Parathyroid adenoma (tissue), 2 donors: ENCODE data around the gene ADAMTS1.

Experiments used
- H2AFZ ChIP-seq: fragments of 300-600 bp; sonication (generic); one replicate; pipeline ENCODE4 v1.7.0; 2017; ENCODE audit warnings: antibody characterized with exemption, mild to moderate bottlenecking
- H3K27ac ChIP-seq: fragments of 300-600 bp; sonication (generic); one replicate; pipeline ENCODE4 v1.7.0; 2017
- H3K27me3 ChIP-seq: fragments of 300-600 bp; sonication (generic); one replicate; pipeline ENCODE4 v1.7.0; 2017; ENCODE audit warnings: low read length; ENCODE audit not compliant: control insufficient read depth, insufficient read depth
- H3K36me3 ChIP-seq: fragments of 300-600 bp; sonication (generic); one replicate; pipeline ENCODE4 v1.7.0; 2017; ENCODE audit warnings: low read length; ENCODE audit not compliant: control insufficient read depth, insufficient read depth
- H3K4me1 ChIP-seq: fragments of 300-600 bp; sonication (generic); one replicate; pipeline ENCODE4 v1.7.0; 2017; ENCODE audit warnings: control low read depth
- H3K4me2 ChIP-seq: fragments of 300-600 bp; sonication (generic); one replicate; pipeline ENCODE4 v1.7.0; 2017; ENCODE audit warnings: low read length
- H3K4me3 ChIP-seq: fragments of 300-600 bp; sonication (generic); one replicate; pipeline ENCODE4 v1.7.0; 2017; ENCODE audit warnings: low read depth, low read length
- H3K79me2 ChIP-seq: fragments of 300-600 bp; sonication (generic); one replicate; pipeline ENCODE4 v1.7.0; 2017; ENCODE audit warnings: control low read depth
- H3K9ac ChIP-seq: fragments of 300-600 bp; sonication (generic); one replicate; pipeline ENCODE4 v1.7.0; 2017; ENCODE audit warnings: mild to moderate bottlenecking
- H3K9me3 ChIP-seq: fragments of 300-600 bp; sonication (generic); one replicate; pipeline ENCODE4 v1.7.0; 2017; ENCODE audit warnings: low read length; ENCODE audit not compliant: control insufficient read depth
- TF ChIP-seq, protein P1 (sequence below): fragments of 300-600 bp; sonication (generic); IDR thresholded peaks from one replicate; pipeline ENCODE4 v1.7.0; 2017; ENCODE audit warnings: antibody characterized with exemption, mild to moderate bottlenecking
- donor health status: primary hyperparathyroidism.

Gene ADAMTS1

DNA sequence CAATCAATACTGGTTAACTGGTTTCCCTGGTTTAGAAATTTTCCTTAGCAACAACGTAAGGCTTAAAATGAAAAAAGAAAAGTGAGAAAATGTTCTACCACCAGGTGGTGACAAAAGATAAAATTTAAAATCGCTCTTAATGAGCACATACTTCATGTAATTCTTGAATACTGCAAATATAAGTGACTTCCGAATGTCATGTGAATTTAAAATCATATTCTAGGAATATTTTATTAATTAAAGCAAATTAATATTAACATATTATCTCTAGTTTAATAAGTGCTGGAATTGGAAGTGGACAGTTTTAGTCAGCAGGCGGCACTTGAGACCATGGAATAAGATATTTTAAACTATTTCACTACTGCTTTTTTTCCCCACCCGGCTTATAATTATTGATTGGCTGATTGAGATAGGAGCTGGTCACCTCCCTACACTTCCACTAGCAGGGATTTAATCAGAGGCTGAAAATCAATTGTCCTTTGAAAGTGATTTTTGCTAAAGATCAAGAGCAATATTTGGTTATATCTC, 5.0 kb upstream of the ADAMTS1 start:
- H3K9me3 ChIP-seq = no peaks in the 10 kb centered on the region
- no peaks in the 10 kb centered on the region for H3K36me3 ChIP-seq
- no peak overlapping the region for H2AFZ ChIP-seq
- H3K4me2 ChIP-seq = no peak overlapping the region
- H3K27me3 ChIP-seq = no peaks in the 10 kb centered on the region
- H3K79me2 ChIP-seq = no peaks in the 10 kb centered on the region
- H3K9ac ChIP-seq = no peak overlapping the region
- peak overlapping the region; percentile 12 for H3K4me3 ChIP-seq
- H3K4me1 ChIP-seq = no peaks in the 10 kb centered on the region
- H3K27ac ChIP-seq = no peak overlapping the region
- TF ChIP-seq, protein P1, sequence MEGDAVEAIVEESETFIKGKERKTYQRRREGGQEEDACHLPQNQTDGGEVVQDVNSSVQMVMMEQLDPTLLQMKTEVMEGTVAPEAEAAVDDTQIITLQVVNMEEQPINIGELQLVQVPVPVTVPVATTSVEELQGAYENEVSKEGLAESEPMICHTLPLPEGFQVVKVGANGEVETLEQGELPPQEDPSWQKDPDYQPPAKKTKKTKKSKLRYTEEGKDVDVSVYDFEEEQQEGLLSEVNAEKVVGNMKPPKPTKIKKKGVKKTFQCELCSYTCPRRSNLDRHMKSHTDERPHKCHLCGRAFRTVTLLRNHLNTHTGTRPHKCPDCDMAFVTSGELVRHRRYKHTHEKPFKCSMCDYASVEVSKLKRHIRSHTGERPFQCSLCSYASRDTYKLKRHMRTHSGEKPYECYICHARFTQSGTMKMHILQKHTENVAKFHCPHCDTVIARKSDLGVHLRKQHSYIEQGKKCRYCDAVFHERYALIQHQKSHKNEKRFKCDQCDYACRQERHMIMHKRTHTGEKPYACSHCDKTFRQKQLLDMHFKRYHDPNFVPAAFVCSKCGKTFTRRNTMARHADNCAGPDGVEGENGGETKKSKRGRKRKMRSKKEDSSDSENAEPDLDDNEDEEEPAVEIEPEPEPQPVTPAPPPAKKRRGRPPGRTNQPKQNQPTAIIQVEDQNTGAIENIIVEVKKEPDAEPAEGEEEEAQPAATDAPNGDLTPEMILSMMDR = peak; percentile 24

DNA sequence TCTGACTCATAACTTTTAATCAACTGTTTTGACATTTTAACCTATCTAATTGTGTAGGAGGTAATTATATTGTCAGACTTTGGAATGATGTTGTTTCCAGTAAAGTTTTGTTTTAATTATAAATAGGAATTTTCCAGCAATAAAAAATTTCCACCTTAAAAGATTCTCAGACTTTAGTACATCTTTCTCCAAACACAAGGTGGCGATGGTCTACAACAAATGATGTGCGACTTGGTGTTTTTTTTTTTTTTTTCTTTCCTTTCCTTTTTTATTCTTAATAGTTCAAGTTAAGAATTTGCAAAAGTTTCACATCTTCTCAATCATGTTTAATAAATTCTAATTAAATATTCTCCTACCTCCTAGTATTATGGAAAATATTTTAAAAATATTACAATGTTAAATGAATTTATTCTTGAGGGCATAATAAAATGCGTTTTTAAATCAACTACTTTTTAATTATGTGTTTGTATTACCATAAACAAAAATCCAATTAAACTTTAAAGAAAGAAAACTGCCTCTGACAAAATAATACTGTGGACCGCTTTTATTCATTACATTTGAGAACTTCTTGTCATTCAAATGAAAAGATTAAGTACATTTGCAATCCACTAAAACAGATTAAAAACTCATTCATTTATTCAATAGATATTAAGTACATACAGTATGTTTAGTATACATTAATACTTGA, 4.4 kb upstream of the ADAMTS1 start:
- Histone ChIP-seq H3K9ac (no peak overlapping the region), H3K27me3 (no peaks in the 10 kb centered on the region), H3K27ac (no peak overlapping the region), H3K4me2 (peak overlapping the region; percentile 39), H2AFZ (no peak overlapping the region), H3K4me3 (peak overlapping the region; percentile 12), H3K36me3 (no peaks in the 10 kb centered on the region), H3K79me2 (no peaks in the 10 kb centered on the region), H3K4me1 (no peaks in the 10 kb centered on the region), H3K9me3 (no peaks in the 10 kb centered on the region)
- TF ChIP-seq, protein P1 = peak; percentile 31

DNA sequence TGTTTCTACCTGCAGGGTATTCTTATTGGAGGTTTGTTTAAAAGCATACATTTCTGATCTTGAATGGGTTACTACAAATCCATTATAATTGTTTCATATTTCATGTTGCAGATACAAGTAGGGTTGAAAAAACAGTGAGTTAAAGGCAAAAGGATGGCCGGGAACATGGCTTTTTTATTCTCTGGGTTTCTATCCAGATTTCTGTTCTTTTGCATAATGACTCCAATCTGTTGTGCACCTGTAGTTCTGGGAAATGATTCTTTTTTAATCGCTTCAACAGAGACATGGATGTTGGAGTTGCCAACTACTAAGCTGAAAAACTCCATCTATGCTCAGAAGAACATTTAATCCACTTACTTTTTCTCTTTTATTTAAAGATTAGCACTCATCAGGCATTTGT, 2.7 kb upstream of the ADAMTS1 start:
- Histone ChIP-seq H3K4me2 (no peak overlapping the region), H3K36me3 (no peaks in the 10 kb centered on the region), H3K27ac (no peak overlapping the region), H3K9me3 (no peaks in the 10 kb centered on the region), H3K4me3 (no peak overlapping the region), H3K9ac (no peak overlapping the region), H3K4me1 (no peaks in the 10 kb centered on the region), H2AFZ (no peak overlapping the region), H3K79me2 (no peaks in the 10 kb centered on the region), H3K27me3 (no peaks in the 10 kb centered on the region)
- TF ChIP-seq, protein P1 = no peak

DNA sequence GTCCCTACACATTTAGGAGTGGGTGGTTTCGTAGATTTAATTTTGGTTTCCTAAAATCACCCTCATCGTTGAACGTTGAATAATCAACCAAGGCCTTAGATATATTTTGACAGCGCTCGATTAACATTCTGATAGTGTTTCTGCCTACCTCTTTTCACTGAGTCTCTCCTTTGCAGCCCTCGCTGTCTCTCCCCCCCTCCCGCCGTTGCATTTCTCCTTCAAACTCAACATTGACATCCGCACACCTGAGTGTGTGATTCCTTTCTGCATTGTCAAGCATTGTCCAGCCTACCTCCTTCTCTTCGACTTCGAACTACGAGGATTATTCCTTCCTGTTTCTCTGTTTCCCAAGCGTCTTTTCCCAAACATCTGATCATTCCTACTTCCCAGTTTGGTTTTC, 1.8 kb upstream of the ADAMTS1 start:
- H3K4me3 ChIP-seq = peak overlapping the region; percentile 92
- no peaks in the 10 kb centered on the region for H3K79me2 ChIP-seq
- TF ChIP-seq, protein P1 = no peak
- peak overlapping the region; percentile 58 for H2AFZ ChIP-seq
- H3K9me3 ChIP-seq = no peaks in the 10 kb centered on the region
- peak overlapping the region; percentile 98 for H3K4me2 ChIP-seq
- H3K9ac ChIP-seq = no peak overlapping the region
- H3K4me1 ChIP-seq = no peaks in the 10 kb centered on the region
- no peaks in the 10 kb centered on the region for H3K27me3 ChIP-seq
- H3K27ac ChIP-seq = peak overlapping the region; percentile 87
- no peaks in the 10 kb centered on the region for H3K36me3 ChIP-seq
